Endodermal cell (in vitro differentiated cells): ENCODE measurements around the gene DPP6. TPM values are rescaled to one million over a fixed set of nuclear protein-coding genes. Genes with fewer than 3 reads are reported as not detected.
"Not testable (repeated sequence)": the region's sequence is repeated elsewhere in the genome, so short reads cannot be mapped to it uniquely, and the experiment has no call there.

ENCODE experiments used
- DNase-seq: peaks from one replicate; pipeline ENCODE4 v3.0.0-alpha.2; 2017
- H3K27ac ChIP-seq: 2 replicates; pipeline ENCODE4 v1.5.1; 2013; ENCODE audit warnings: mild to moderate bottlenecking, low read depth, low read length, moderate library complexity
- H3K27me3 ChIP-seq: 2 replicates; pipeline ENCODE4 v1.6.1; 2013; ENCODE audit warnings: mild to moderate bottlenecking, low read length, moderate library complexity; ENCODE audit not compliant: insufficient read depth, control insufficient read depth, poor library complexity, severe bottlenecking
- H3K36me3 ChIP-seq: 2 replicates; pipeline ENCODE4 v1.7.0; 2013; ENCODE audit warnings: mild to moderate bottlenecking, low read length, moderate library complexity; ENCODE audit not compliant: control insufficient read depth, insufficient read depth
- H3K4me1 ChIP-seq: one replicate; pipeline ENCODE4 v1.7.0; 2013; ENCODE audit warnings: low read length; ENCODE audit not compliant: control insufficient read depth, insufficient read depth
- H3K4me3 ChIP-seq: 2 replicates; pipeline ENCODE4 v1.5.1; 2013; ENCODE audit warnings: mild to moderate bottlenecking, low read length, moderate library complexity
- H3K9ac ChIP-seq: 2 replicates; pipeline ENCODE4 v1.6.1; 2013; ENCODE audit warnings: mild to moderate bottlenecking, low read length, moderate library complexity; ENCODE audit not compliant: poor library complexity, severe bottlenecking; ENCODE audit errors: extremely low read depth
- H3K9me3 ChIP-seq: 2 replicates; pipeline ENCODE4 v1.6.1; 2013; ENCODE audit warnings: mild to moderate bottlenecking, low read length, moderate library complexity; ENCODE audit not compliant: control insufficient read depth
- H3K27ac Mint-ChIP-seq: 2 replicates; pipeline ENCODE4 v1.8.0; 2020; ENCODE audit warnings: mixed read lengths
- H3K27me3 Mint-ChIP-seq: 2 replicates; pipeline ENCODE4 v1.8.0; 2021; ENCODE audit warnings: mild to moderate bottlenecking, mixed read lengths; ENCODE audit not compliant: insufficient read depth
- H3K36me3 Mint-ChIP-seq: 2 replicates; pipeline ENCODE4 v1.8.0; 2020; ENCODE audit warnings: low read depth, mixed read lengths
- H3K4me1 Mint-ChIP-seq: 2 replicates; pipeline ENCODE4 v1.8.0; 2020; ENCODE audit warnings: mixed read lengths
- H3K4me3 Mint-ChIP-seq: 2 replicates; pipeline ENCODE4 v1.8.0; 2020; ENCODE audit warnings: mild to moderate bottlenecking, moderate library complexity, mixed read lengths
- H3K9me3 Mint-ChIP-seq: 2 replicates; pipeline ENCODE4 v1.8.0; 2020; ENCODE audit warnings: mild to moderate bottlenecking, mixed read lengths
- WGBS, 2 experiments: methylation state at CpG; one replicate each; pipeline versions ENCODE4 v1.1.5 to v1.1.7; 2013; ENCODE audit warnings: missing lambda C conversion rate in 2 of 2, mixed read lengths in 1 of 2; ENCODE audit not compliant: insufficient coverage in 1 of 2, insufficient read length in 1 of 2; 5-methylcytosine and 5-hydroxymethylcytosine counted together
- total RNA-seq, 2 donors: library from RNA; stranded (reverse); fragmentation: NEBNext Ultra II Directional in 1 of 2; extraction: Animal tissue kit (Norgen Biotek cat#: 25700) in 1 of 2; gene quantifications; 2 replicates in 1 of 2; 3 replicates in 1 of 2; pipeline ENCODE4 v1.2.1, GENCODE V29; 2021
- TF ChIP-seq, protein P1 (sequence below): fragments of 200-600 bp; sonication (generic); conservative IDR thresholded peaks from 2 replicates; pipeline ENCODE4 v1.5.0; 2021; ENCODE audit warnings: antibody characterized with exemption, mild to moderate bottlenecking

DPP6 gene
- total RNA-seq, 2 donors from 2014 or later = 1.7 to 3.0 TPM

DNA sequence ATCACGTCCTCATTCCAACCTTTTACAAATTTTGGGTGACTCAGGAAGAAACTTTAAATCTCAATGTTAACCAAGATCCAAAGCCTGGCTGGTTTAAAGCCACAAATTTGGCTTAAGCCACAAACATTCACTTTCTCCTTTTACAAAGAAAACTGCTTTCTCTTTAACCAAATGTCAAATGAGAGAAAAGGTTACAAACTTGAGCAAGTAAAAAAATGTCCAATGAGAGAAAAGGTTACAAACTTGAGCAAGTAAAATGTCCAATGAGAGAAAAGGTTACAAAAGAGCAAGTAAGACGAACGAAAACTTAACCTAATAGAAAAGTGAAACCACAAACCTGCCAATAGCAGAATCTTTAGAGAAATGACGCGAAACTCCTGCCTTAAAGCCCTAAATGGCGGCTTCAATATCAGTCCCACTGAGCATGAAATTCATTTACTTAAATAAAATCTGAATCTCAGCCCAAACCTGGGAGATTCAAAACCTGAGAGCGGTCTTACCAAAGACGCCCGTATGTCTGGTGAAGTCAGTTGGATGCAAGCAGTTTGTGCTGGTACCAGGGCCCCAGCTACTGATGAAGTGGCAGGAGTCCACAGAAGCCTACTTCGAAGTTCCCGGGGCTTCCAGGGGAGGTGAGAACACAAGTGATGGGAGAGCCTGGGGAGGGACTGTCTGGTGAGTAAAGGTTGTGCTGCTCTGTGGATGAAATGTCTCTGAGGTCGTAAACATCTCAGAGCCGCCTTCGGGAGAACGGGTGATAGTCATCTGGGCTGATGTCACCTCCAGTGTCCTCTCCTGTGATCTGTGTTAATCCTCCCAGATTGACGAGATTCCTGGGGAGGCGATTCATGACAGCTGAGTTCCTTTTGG lies 876.2 kb downstream of the DPP6 start:
- Histone ChIP-seq H3K27me3 (no peaks in the 10 kb centered on the region), H3K36me3 (no peaks in the 10 kb centered on the region), H3K27ac (no peak overlapping the region), H3K9me3 (peaks cover 10% of the 10 kb centered on the region), H3K9ac (no peak overlapping the region), H3K4me1 (no peaks in the 10 kb centered on the region), H3K4me3 (no peak overlapping the region)
- Mint-ChIP-seq H3K4me1 (peaks cover 10% of the 10 kb centered on the region), H3K9me3 (peaks cover 23% of the 10 kb centered on the region), H3K27me3 (no peaks in the 10 kb centered on the region), H3K36me3 (no peaks in the 10 kb centered on the region), H3K27ac (peak overlapping the region; percentile 66), H3K4me3 (peak overlapping the region; percentile 28)
- DNase-seq = peak; percentile 57
- WGBS, 2 experiments = 84 to 88% methylated on average over 13 to 17 of the region's 17 CpGs
- TF ChIP-seq, protein P1, sequence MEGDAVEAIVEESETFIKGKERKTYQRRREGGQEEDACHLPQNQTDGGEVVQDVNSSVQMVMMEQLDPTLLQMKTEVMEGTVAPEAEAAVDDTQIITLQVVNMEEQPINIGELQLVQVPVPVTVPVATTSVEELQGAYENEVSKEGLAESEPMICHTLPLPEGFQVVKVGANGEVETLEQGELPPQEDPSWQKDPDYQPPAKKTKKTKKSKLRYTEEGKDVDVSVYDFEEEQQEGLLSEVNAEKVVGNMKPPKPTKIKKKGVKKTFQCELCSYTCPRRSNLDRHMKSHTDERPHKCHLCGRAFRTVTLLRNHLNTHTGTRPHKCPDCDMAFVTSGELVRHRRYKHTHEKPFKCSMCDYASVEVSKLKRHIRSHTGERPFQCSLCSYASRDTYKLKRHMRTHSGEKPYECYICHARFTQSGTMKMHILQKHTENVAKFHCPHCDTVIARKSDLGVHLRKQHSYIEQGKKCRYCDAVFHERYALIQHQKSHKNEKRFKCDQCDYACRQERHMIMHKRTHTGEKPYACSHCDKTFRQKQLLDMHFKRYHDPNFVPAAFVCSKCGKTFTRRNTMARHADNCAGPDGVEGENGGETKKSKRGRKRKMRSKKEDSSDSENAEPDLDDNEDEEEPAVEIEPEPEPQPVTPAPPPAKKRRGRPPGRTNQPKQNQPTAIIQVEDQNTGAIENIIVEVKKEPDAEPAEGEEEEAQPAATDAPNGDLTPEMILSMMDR = no peak

DNA sequence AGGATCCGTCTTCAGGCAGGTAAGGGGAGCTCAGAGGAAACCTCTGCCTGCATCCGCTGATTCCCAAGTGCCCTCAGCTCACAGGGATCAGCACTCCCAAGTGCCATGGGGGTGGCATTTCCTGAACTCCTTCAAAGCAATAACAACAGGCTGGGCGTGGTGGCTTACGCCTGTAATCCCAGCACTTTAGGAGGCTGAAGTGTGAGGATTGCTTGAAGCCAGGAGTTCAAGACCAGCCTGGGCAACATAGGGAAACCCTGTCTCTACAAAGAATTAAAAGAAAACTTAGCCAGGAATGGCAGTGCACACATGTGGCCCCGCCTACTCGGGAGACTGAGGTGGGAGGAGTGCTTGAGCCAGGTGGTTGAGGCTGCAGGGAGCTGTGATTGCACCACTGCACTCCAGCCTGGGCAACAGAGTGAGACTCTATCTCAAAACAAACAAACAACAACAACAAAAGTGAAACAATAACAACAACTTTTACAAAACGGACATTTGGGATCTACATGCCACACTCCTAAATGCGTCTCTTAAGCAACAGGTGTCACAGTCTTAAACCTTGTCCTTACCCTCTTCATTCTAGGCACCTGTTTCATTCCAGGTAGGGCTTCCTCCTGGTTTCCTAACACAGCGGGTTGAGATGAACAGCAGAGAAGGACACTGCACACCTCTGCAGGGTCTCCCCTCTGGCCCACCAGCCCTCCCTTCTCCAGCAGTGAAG lies 877.0 kb downstream of the DPP6 start:
- Histone ChIP-seq H3K36me3 (no peaks in the 10 kb centered on the region), H3K27ac (no peak overlapping the region), H3K27me3 (no peaks in the 10 kb centered on the region), H3K9me3 (peaks cover 18% of the 10 kb centered on the region), H3K4me1 (no peaks in the 10 kb centered on the region), H3K9ac (no peak overlapping the region), H3K4me3 (no peak overlapping the region)
- WGBS, 2 experiments = 92 to 95% methylated on average over 8 to 9 of the region's 9 CpGs
- H3K27me3 Mint-ChIP-seq = no peaks in the 10 kb centered on the region
- TF ChIP-seq, protein P1 = no peak
- H3K9me3 Mint-ChIP-seq = peaks cover 31% of the 10 kb centered on the region
- no peak overlapping the region for H3K27ac Mint-ChIP-seq
- peak overlapping the region; percentile 28 for H3K4me3 Mint-ChIP-seq
- DNase-seq = no peak
- H3K4me1 Mint-ChIP-seq = peaks cover 10% of the 10 kb centered on the region
- no peaks in the 10 kb centered on the region for H3K36me3 Mint-ChIP-seq

DNA sequence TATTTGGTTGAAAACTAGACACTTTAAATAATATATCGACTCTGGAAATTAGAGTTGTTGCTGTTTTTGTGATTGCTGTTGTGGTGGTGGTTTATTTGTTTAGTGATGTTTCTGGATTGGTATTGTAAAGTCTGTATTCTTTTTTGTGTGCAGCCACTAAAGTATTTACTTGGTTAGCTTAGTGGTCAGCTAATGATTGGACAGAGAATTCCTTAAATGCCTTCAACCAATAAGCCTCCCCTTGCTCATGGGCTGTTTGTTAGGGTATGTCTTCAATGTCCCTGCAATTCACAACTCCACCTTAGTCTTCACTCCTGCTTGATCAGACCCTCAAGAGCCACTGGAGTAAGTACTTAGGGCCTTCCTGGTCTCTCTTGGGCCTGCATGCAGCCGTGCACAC lies 879.7 kb downstream of the DPP6 start:
- Mint-ChIP-seq H3K4me1 (peaks cover 10% of the 10 kb centered on the region), H3K36me3 (no peaks in the 10 kb centered on the region), H3K27ac (no peak overlapping the region), H3K4me3 (no peak overlapping the region), H3K27me3 (no peaks in the 10 kb centered on the region), H3K9me3 (peaks cover 53% of the 10 kb centered on the region)
- Histone ChIP-seq H3K36me3 (no peaks in the 10 kb centered on the region), H3K9me3 (peaks cover 38% of the 10 kb centered on the region), H3K27me3 (no peaks in the 10 kb centered on the region), H3K9ac (no peak overlapping the region), H3K4me3 (no peak overlapping the region), H3K4me1 (no peaks in the 10 kb centered on the region), H3K27ac (no peak overlapping the region)
- no peak for DNase-seq
- 93 to 100% methylated on average over 1 to 2 of the region's 2 CpGs for WGBS, 2 experiments
- TF ChIP-seq, protein P1 = no peak

DNA sequence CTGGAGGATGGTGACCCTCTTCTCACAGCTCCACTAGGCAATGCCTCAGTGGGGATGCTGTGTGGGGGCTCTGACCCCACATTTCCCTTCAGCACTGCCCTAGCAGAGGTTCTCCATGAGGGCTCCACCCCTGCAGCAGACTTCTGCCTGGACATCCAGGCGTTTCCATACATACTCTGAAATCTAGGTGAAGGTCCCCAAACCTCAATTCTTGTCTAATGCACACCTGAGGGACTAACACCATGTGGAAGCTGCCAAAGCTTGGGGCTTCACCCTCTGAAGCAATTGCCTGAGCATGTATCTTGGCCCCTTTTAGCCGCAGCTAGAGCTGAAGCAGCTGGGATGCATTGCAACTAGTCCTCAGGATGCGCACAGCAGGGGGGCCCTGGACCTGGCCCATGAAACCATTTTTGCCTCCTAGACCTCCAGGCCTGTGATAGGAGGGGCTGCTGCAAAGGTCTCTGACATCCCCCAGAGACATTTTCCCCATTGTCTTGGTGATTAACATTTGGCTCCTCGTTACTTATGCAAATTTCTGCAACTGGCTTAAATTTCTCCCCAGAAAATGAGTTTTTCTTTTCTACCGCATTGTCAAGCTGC lies 882.3 kb downstream of the DPP6 start:
- peaks cover 63% of the 10 kb centered on the region for H3K9me3 Mint-ChIP-seq
- H3K36me3 Mint-ChIP-seq, DNase-seq, H3K4me1 ChIP-seq, H3K27me3 Mint-ChIP-seq, H3K36me3 ChIP-seq, H3K4me3 ChIP-seq, H3K9ac ChIP-seq, H3K27me3 ChIP-seq, H3K4me1 Mint-ChIP-seq, H3K27ac ChIP-seq, H3K27ac Mint-ChIP-seq, H3K4me3 Mint-ChIP-seq: not testable (repeated sequence)
- WGBS, 2 experiments = 88 to 89% methylated on average over 2 to 5 of the region's 5 CpGs
- H3K9me3 ChIP-seq = peaks cover 38% of the 10 kb centered on the region
